Activated CD4-positive, alpha-beta T cell treated with anti-CD3 and anti-CD28 coated beads, Interleukin-2, amount 50 U/mL, for 16 hours (primary cell): ENCODE results near the gene USP11.

Experiments
- DNase-seq: peaks from one replicate; pipeline ENCODE4 v3.0.0-alpha.2; 2020

The USP11 gene

GRCh38 chrX:47226071-47226470 is 6.7 kb upstream of the USP11 start:
- DNase-seq = no peak

GRCh38 chrX:47226531-47227333 is 6.1 kb upstream of the USP11 start:
- DNase-seq = no peak

GRCh38 chrX:47227334-47227583 is 5.5 kb upstream of the USP11 start:
- DNase-seq = no peak

- DNase-seq = no peak
Measured at GRCh38 chrX:47228550-47229270, 4.1 kb upstream of the USP11 start.

- no peak for DNase-seq
Measured at GRCh38 chrX:47229427-47229826, 3.4 kb upstream of the USP11 start.

GRCh38 chrX:47230136-47230868 is 2.5 kb upstream of the USP11 start:
- no peak for DNase-seq

- no peak for DNase-seq
Measured at GRCh38 chrX:47231167-47231566, 1.6 kb upstream of the USP11 start.

GRCh38 chrX:47232197-47232802 is 509 bp upstream of the USP11 start:
- no peak for DNase-seq

DNA sequence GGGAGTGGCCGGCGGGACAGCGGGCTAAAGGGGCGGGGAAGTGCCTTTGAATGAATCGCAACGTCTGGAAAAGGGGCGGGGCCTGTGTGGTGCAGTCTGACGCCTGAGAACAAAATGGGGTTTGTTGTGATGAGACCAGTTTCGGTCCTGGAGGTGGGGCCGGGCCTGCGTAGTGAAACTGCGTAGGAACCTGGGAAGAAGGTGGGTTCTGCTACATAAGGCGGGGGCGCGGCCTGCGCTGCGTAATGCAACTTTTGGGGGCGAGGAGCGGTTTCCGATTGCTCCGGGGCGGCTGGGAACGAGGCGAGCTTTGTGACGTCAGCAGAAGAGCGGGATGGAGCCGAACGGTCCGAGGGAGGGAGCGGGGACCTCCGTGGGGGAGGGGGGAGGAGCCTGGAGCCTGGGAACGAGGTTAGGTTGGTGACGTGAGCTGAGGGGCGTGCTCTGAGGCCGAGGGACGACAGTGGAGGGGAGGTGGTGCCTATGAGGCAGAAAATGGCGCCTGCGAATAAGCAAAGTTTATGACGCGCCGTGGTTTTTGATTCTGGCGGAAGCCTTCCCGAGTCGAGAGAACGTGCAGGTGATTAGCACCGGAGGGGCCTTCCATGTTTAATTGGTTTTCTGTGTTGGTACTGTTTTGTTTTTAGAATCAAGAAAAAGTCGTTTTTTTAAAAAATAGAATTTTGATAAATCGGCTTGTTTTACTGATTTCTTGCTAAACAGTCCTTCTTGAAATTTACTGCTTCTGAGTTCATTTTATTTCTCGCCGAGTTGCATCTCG is 714 bp downstream of the USP11 start:
- peak; percentile 96 for DNase-seq

DNA sequence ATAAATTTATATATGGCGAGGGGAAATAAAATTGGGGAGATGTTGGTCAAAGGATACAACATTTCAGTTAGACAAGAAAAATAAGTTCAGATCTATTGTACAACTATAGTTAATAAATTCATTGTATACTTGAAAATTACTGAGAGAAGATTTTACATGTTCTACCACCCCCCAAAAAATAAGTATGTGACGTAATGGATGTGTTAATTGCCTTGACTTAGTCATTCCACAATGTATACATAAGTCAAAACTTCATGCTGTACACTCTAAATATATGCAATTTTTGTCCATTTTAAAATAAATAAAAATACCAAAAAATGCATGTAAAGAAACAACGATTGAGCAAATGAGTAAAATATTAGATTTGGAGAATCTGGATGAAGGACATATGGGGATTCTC is 1.8 kb downstream of the USP11 start:
- DNase-seq = no peak

DNA sequence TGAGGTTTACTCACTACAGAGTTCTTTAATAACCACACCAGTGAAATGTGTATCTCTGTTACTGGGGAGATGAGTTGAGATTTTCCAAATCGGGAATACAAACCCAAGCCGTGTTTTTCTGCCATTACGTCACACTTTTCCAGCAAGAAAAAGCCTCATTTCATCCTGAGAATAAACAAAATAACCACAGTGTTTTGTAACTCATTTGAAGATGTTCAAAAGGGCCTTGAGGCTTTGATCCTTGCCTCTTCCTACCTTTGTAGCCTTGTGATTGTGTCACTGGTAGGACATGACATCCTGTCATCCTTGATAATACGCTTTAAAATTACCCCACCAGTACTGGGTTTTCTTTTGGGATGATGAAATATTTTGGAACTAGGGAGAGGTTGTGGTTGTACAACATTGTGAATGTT is 2.9 kb downstream of the USP11 start:
- no peak for DNase-seq

- DNase-seq = no peak
Measured at GRCh38 chrX:47239199-47239598, 6.4 kb downstream of the USP11 start.

- no peak for DNase-seq
Measured at GRCh38 chrX:47239898-47240545, 7.2 kb downstream of the USP11 start.

DNA sequence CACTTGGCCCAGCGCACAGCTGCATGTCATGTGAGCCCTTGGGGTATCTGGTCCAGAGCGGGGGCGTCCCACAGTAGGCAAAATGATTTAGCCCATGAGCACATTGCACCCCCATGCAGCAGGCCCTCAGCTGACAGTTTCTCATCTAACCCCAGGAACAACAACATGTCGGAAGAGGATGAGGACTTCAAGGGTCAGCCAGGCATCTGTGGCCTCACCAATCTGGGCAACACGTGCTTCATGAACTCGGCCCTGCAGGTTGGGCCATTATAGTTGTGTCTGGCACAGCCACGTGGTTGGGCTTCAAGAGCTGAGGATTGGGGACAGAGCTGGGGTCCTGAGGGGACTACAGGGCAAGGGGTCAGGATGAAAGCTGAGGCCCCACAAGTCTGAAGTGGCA is 7.8 kb downstream of the USP11 start:
- no peak for DNase-seq

DNA sequence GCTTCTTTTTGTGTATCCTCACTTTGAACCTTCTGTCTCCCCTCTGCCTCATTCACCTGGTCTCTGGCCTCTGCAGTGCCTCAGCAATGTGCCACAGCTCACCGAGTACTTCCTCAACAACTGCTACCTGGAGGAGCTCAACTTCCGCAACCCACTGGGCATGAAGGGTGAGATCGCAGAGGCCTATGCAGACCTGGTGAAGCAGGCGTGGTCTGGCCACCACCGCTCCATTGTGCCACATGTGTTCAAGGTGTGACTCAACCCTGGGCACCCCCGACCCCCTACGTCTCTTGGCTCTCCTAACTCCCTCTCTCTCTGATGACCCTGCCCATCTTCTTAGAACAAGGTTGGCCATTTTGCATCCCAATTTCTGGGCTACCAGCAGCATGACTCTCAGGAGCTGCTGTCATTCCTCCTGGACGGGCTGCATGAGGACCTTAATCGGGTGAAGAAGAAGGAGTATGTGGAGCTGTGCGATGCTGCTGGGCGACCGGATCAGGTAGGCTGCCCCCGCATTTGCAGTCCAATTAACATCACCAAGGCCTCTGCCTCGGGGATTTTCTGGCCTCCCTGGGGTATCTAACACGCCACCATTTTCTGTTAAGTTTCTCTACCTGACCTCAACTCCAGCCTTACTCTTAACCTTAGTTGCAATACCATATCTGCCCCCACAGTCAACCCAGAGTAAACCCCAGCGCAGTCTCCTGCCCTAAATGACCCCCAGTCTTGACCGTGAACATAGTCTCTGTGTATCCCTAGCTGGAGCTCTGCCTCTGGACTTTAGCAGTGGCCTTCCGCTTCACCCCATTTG is 8.6 kb downstream of the USP11 start:
- no peak for DNase-seq

DNA sequence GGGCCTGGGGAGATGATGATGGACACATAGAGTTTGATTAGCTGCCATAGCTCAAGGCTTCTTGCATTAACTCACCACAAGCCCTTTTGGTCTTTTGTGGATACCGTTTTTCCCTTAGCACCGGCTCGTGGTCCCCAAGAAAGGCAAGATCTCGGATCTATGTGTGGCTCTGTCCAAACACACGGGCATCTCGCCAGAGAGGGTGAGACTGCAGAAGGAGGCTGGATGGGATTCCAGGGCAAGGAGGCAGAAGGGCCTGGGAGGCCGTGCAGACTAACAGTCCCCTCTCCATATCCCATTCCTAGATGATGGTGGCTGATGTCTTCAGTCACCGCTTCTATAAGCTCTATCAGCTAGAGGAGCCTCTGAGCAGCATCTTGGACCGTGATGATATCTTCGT is 9.5 kb downstream of the USP11 start:
- no peak for DNase-seq

GRCh38 chrX:47243351-47243750 is 10.5 kb downstream of the USP11 start:
- no peak for DNase-seq

GRCh38 chrX:47244676-47245075 is 11.9 kb downstream of the USP11 start:
- DNase-seq = no peak

- DNase-seq = no peak
Measured at GRCh38 chrX:47245156-47245555, 12.3 kb downstream of the USP11 start.

GRCh38 chrX:47247206-47247998 is 14.6 kb downstream of the USP11 start:
- peak; percentile 41 for DNase-seq

DNA sequence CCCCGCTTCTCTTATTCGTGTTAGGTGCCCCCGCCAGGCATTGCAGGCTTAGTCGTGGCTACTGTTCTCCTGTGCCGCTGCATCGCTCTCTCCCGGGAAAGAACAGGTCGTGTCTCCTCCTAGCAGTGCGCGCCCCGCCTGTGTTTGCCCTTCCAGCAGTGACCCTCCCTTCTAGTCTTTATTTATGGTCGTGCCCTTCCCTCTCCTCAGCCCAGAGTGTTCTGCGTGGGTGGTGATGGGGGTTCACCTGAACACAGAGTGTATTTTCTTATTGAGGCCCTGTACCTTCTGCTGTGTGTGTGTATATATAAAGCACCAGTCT is 15.2 kb downstream of the USP11 start:
- DNase-seq = no peak
